NCI-H1092 treated with DMSO at 0.1 percent for 48 hours (cell line): ENCODE results near the gene LRRC42.

Experiments
- DNase-seq: peaks from one replicate; lab custom pipeline; 2025; lab: John Stamatoyannopoulos, UW

LRRC42 gene

GRCh38 chr1:54004481-54005049 is 58.4 kb downstream of the LRRC42 start:
- no peak for DNase-seq

- DNase-seq = no peak
Measured at GRCh38 chr1:54006508-54006907, 60.4 kb downstream of the LRRC42 start.

- no peak for DNase-seq
Measured at GRCh38 chr1:54007613-54008012, 61.5 kb downstream of the LRRC42 start.

GRCh38 chr1:54008876-54009275 is 62.7 kb downstream of the LRRC42 start:
- DNase-seq = no peak

- no peak for DNase-seq
Measured at GRCh38 chr1:54009406-54009805, 63.3 kb downstream of the LRRC42 start.

- no peak for DNase-seq
Measured at GRCh38 chr1:54010415-54011117, 64.4 kb downstream of the LRRC42 start.

- no peak for DNase-seq
Measured at GRCh38 chr1:54011316-54012007, 65.3 kb downstream of the LRRC42 start.

GRCh38 chr1:54012008-54012325 is 65.8 kb downstream of the LRRC42 start:
- no peak for DNase-seq

GRCh38 chr1:54012863-54013262 is 66.7 kb downstream of the LRRC42 start:
- DNase-seq = no peak

GRCh38 chr1:54013393-54014008 is 67.4 kb downstream of the LRRC42 start:
- DNase-seq = no peak

- no peak for DNase-seq
Measured at GRCh38 chr1:54014009-54014629, 68.0 kb downstream of the LRRC42 start.

GRCh38 chr1:54016343-54017282 is 70.5 kb downstream of the LRRC42 start:
- DNase-seq = no peak
